Stimulated activated naive CD4-positive, alpha-beta T cell (primary cell): Measurements from ENCODE around the gene EDC4.
A peak's percentile ranks its signal among the peaks of the same experiment; 100 is the strongest.
"Not testable (repeated sequence)": the region's sequence is repeated elsewhere in the genome, so short reads cannot be mapped to it uniquely, and the experiment has no call there.

ENCODE experiments used
- DNase-seq, 6 experiments: peaks; one replicate each; lab custom pipeline; 2025; lab: John Stamatoyannopoulos, UW

Gene EDC4

DNA sequence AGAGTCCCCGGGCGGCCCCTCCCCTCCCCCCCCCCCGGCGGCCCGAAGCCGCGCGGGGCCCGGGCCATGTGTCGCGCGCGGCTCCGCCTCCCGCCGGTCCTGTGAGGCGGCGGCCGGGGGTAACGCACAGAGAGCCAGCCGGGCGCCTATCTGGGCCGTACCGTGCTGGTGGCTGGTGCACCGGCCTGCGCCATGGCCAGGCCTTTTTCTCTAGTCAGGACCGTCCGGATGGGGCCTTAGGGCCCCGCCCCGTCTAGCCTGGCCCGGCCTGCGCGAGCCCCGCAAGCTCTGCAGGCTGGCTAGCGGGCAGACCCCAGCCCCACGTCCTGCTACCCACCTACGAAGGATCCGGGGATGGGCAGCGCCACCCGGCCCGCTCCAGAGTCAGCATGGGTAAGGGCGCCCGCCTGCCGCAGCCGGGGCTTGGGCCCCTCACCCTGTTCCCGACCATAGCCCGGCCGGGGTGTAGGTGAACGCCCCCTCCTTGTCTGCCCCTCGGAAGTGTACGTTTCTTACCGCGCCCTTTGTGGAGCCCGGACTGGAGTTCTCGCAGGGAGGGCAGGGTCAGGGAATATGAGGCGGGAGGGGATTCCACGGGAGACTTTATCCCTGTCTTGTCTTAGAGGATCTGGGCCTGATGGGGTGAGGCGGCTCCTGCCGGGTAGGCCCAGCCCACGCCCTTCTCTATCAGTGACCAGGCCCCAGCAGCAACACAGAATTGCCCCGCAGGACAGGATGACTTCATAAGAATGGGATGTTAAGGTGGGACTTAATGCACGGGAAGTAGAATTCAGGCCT lies 25.6 kb upstream of the EDC4 start, which contains the start of gene CENPT:
TSS of gene CENPT (minus strand) at position 630 of the 798 bp plus-strand sequence. CDS start 13,834 bp downstream, outside the sequence.
- peak in 1 of 6 experiments; percentile 78 for DNase-seq

DNA sequence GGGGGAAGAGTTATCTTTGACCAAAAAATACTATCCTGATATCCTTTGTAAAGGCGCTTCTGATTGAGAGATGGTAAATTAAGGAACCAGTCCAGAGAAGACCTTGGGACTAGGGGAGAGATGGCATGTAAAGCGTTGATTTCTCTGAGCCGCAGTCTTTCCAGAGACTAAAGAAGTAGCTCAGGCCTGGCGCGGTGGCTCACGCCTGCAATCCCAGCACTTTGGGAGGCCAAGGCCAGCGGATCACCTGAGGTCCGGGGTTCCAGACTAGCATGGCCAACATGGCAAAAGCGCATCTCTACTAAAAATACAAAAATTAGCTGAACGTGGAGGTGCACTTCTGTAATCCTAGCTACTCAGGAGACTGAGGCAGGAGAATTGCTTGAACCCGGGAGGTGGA lies 24.7 kb upstream of the EDC4 start:
- DNase-seq, result no peak

DNA sequence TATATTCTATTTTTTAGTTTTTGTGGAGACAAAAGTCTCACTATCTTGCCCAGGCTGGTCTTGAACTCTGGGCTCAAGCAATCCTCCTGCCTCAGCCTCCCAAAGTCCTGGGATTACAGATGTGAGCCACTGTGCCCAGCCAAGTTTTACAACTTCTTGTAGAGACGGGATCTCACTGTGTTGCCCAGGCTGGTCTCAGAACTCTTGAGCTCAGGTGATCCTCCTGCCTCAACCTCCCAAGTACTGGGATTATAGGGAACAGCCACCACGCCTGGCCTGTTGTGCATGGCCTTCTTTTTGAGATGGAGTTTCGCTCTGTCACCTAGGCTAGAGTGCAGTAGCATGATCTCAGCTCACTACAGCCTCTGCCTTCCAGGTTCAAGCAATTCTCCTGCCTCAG lies 19.2 kb upstream of the EDC4 start:
- no peak for DNase-seq

DNA sequence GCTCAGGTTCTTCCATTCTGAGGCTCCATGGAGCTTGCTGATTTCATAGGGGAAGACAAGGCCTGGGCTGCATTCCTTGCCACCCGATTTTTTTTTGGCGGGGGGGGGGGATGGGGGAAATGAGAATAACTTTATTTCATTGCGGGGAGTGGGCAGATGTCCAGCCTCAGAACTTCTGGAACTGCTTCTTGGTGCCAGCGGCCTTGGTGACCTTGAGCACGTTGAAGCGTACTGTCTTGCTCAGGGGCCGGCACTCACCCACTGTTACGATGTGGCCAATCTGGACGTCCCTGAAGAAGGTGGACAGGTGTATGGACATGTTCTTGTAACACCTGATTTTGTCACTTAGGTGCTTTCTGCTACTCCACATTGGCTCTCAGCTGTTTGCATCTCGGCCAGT lies 17.1 kb upstream of the EDC4 start:
- no peak for DNase-seq

DNA sequence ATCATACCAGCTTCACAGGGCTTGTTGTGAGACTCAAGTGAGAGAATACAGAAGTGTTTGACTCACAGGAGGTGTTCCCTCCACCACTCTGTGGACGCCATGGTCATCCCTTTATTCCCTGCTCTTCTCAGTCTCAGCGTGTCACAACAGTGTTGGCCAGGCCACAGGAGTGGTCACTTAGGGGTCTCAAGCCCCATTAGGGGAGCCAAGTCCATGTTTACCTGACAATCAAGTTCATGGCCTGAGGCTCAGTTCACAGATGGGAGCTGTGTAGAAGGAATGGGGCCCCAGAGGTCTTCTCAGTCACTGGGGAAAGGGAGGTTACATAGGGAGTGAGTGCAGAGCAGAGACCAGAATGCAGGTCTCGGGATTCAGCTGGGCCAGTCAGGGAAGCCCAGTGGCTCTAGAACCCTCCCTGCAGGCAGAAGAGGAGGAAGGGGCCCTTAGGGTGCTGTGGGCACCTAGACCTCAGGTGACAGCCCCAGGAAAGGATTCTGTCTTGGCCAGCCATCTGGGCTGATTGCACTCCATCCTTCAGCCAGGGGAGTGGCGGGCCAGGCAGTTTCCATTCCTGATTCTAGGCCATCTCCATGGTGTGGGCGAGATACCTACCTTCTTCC lies 15.8 kb upstream of the EDC4 start:
- DNase-seq, result no peak

DNA sequence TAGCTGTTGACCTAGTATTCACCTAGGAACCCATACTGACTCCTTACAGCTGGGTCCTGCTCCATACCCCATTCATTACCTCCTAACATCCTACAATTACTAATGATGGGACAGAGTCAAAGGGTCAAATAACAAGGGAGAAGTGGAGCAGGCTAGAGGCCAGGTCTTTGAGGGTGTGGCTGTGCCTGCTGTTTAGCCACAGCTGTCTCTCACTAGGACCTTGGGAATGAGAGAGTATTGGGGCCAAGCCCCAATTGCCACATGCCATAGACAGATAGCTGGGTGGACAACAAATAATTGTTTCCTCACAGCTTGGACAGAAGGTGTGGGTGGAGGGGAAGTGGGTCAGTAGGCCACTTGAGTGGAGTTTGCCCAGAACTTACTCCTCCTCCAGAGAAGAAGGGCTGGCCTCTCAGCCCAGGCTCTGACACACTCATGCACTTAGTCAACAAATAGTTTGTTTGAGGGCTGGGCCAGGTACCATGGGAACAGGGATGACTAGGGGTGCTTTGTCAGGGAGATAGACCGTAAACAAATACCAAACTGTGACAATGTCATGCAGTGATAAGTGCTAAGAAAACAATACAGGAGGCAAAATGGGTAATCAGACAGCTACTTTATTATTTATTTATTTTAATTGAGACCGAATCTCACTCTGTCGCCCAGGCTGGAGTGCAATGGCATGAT lies 15.2 kb upstream of the EDC4 start:
- DNase-seq, result no peak

DNA sequence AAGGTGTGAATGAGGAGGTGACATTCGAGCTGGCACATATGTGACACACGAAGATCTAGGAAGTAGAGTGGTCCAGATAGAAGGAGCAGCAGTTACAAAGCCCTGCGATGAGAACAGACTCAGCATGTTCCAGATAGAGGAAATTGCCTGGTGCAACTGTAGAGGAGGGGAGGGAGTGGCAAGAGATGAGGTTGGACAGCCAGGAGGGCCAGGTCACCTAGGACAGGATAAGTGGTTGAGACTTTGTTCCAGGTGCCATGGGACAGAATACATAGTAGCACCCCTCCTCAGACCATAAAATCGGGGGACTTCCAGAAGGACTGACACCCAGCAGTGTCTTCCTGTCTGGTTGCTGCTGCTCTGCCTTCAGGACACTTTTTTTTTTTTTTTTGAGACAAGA lies 14.4 kb upstream of the EDC4 start:
- DNase-seq, result no peak

DNA sequence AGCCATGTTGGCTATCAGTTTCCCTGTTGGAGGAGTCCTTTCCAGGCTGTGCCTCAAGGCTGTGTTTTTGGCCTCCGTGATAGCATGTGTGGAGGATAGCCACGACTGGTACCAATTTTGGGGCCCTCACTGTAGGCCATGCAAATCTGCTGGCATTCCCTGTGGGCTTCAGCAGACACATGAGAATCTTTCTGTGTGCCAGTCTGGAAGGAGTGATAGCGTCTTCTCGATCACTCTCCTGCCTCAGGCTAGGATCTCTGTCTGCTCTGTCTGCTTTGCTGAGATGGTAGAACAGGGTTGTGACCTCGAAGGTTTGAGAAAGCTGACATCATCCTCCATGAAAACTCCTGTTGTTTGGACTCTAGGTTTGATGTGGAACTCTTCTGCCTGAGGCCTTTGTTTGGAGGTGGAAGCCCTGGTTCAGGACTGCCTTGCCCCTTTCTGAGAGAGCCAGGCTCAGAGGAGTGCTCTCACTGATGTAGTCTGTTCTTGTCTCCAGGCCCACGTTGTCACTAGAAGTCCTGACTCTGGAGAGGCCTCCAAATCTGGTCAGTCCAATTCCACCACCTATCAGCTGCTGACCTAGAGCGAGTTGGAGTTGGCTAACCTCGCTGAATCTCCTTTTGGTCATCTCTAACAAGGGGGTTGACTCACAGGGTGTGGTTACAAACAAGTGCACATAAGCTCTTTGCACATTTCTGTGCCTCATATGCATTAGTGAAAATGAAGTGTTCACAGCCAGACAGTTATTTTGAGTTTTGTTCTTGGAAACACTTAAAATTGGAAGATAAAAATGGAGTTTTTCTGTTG lies 12.1 kb upstream of the EDC4 start:
- no peak for DNase-seq

DNA sequence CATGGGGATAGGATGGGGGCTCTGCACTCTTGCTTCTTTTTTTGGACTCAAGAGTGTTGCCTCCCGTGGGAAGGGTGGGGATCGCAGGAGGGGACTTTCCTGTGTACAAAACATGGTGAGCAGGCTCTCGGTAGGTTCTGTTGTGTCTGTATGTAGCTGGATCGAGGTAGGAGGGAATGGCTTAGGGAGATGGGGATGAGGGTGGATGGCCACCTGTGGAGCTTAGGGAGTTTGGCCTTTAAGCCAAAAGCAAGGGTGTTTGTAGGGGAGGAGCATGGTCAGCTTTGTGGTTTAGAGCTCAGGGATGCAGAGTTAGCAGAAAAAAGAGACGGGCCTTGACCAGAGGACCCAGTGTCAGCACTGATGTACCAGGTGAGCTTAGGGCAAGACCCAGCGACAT lies 11.0 kb upstream of the EDC4 start:
- DNase-seq, result no peak

DNA sequence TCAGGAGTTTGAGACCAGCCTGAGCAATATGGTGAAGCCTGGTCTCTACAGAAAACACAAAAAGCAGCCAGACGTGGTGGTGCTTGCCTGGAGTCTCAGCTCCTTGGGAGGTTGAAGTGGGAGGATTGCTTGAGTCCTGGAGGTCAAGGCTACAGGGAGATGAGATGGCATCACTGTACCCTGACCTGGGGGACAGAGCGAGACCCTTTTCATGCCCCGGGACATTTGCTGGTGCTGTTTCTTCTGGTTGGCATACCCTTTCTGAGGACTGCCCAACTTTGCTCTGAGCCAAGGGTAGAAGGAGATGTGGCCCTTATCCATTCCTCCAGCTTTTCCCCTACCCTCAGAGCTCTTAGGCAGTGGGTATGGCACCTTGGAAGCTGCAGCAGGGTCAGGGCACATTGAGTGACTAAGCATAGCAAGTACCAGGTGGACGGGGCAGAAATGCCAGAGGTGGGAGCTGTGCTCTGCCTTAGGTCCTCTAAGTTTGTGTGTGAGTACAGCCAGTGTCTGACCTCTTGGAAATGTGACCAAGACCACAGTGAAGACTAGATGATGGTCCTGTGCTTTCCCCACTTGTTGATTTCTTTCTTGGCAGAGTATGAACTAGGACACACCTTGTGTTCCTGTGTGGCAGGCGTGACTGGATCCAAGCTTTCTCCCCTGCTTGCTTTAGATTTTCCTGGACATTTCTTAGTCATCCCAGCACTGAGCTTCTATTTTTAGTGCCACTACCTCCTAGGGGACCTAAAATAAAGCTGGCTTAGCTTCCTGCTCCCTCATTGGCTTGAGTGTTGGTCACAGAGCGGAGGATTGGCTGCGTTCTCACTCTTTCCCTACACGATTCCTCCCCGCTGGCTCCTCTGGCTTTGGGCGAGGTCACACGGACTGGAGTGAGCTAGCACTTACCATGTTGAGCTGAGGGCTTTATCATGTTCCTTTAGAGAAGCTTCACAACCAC lies 9.9 kb upstream of the EDC4 start:
- no peak for DNase-seq

DNA sequence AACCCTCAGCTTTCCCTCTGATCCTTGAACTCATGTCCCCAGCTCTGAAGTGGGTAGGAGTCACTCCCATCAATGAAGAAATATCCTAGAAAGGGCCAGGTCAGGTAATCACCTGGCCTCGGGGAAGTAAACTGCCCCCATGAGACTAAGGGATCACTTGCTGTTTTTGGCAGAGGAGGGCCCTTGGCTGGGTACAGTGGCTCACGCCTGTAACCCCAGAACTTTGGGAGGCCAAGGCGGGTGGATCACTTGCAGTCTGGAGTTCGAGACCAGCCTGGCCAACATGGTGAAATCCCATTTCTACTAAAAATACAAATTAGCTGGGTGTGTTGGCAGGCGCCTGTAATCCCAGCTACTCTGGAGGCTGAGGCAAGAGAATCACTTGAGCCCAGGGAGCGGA lies 8.8 kb upstream of the EDC4 start:
- not testable (repeated sequence) for DNase-seq

DNA sequence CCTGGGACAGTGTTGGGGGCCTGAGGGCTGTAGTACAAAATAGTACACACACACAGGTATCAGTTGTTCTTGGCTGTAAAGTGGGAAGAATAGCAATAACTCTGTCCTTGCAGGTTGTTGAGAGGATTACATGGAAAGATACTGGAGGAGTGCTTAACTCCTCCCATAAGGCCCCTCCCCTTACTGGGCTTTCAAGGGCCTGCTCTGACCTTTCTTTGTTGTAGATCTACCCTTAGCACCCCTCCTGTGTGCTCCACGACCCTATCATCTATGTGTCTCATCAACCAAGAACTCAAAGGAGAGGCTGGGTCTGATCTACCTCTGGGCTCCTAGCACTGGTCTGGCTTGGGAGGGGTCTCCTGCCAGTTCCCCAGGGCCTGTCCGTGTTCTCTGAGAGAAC lies 8.3 kb upstream of the EDC4 start:
- no peak for DNase-seq

DNA sequence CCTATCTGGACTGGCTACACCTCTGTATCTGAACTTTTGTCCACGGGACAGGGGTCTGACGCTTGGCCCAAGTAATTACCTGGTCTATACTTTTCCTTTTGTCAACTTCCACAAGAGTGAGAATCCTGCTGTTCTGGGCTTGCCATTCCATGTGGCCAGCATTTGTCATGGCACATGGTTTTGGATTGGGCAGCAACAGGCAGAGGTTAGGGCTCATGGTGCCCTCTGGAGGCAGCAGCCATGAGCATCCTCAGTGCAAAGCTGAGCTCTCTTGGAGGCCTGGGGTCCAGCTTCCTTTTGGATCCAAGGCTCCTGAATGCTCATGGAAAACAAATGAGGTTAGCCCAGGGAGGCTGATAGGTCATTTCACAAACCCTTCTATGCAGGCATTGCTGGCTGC lies 7.5 kb upstream of the EDC4 start:
- DNase-seq, result peak in 2 of 6 experiments; percentile 8 to 12

DNA sequence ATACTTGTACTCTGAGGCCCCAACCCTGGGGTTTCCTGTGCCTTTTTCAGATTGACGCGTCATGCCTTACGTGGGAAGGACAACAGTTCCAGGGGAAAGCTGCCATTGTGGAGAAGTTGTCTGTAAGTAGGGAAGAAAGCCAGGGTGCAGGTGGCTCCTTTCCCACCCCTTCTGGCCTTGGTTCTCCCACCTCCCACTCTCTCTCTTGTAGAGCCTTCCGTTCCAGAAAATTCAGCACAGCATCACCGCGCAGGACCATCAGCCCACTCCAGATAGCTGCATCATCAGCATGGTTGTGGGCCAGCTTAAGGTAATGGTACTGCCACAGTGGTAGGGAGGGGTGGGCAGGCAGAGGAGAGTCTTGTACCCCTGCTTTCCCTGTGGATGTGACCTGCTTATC lies 4.6 kb upstream of the EDC4 start:
- no peak for DNase-seq

DNA sequence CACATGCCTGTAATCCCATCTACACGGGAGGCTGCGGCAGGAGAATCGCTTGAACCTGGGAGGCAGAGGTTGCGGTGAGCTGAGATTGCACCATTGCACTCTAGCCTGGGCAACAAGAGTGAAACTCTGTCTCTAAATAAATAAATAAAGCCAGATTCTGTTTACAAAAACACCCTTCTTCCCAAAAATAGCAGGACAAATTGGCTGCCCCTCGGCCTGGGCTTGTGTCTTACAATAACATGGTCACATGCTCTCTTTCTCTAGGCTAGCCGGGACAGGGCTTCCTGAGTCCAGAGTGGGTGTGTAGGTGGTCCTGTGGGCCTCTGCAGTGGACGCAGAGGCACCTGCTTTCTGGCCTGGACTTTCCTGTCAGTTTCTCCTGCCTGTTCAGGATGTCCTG lies 3.2 kb upstream of the EDC4 start:
- no peak for DNase-seq

DNA sequence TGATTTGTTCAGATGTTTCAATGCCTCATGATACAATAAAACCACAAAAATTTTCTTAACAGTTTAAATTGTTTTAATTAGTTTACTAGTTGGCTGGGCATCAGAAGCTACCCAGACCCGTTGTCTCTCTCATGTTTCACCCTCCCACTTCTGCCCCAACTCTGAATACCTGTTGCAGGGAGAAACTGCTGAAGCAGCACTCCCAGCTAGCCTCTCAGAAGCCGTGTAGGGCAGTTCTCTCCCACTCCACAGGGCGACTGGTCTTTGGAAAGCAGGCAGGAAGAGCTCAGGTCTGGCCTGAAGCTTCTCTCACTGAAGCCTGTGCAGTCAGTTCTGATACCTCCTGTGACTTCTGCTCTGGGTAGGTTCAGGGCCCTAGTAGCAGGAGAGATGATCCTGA lies 1.6 kb upstream of the EDC4 start:
- no peak for DNase-seq

DNA sequence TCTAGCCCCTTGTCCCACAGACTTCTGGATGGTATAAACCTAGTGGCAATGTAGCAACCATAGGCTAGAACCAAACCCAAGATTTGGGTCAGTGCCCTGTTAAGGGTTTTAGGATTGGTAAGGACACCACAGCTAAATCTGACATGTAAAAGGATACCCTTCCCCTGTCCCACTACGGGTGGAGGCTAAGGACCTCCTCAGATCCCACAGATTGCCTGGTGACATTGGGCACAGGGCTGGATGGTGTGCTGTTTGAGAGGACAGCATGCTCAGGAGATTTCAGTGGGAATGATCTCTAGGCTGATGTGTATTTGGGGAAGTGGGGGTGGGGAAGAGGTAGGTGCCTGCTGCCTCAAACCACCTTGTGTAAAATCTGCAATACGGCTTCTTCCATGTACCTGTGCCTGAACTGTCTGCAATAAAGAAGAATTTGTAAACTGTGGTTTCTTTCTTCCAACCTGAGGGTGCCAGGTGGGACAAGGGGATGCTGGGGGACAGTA lies 671 bp upstream of the EDC4 start:
- DNase-seq, result no peak

DNA sequence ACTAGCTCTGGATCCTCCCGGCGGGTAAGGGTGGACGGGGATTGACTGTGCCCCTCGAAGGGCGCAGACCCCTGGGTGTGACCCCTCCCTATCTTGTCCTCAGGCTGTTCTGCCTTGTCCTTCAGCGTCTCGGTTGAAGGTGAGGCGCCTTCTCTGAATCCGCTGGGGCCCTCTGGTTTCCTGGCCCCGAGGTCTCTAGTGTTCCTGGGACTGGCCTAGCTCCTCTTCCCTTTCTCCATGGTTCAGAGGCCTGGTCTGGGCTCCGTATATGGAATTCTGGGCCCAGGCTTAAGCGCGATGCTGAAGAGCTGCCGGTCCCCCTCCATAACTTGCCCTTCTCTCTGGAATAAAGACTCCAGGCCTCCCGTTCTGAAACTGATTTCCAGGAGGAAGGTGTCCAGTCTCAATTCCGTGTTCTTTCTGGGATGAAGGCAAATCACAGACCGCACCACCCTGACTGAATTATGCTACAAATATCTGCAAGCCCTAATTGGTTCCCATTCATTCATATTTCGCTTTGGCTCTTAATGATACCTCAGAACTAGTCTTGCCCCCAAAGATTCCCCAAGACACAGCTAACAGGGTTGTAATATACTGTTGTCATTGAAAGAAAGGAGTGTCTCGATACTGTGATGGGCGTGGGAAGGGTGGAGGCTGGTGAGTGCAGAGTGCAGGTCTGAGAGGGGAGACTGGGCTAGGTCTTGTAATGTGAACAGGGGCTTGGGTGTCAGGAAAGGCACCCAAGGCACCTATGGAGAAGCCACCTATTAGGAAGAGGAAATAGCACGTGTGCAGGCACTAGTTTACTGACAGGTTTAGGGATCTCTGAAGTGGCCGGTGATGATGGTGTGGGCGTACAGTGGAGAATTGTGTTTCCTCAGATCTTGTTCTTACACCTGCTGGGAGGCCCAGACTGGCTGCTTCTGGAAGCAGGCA lies 851 bp downstream of the EDC4 start:
- DNase-seq, result no peak

DNA sequence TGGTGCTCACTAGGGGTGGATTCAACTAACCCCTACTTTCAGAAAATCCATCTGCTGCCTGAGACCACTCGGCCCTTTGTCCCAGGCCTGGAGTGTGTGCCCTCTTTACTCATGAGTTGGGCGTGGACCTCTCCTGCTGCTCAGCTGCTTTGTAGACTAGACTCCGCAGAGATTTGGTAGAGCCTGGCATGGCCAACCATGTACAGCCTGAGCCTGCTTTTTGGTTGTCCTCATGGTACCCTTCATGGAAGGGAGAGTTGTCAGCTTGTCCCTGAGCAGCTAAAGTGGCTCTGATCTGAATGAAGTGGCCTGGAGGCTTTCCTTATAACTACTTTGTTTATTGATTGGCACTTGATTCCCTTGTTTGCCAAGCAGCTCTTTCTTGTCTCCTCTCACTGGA lies 1.5 kb downstream of the EDC4 start:
- DNase-seq, result no peak

DNA sequence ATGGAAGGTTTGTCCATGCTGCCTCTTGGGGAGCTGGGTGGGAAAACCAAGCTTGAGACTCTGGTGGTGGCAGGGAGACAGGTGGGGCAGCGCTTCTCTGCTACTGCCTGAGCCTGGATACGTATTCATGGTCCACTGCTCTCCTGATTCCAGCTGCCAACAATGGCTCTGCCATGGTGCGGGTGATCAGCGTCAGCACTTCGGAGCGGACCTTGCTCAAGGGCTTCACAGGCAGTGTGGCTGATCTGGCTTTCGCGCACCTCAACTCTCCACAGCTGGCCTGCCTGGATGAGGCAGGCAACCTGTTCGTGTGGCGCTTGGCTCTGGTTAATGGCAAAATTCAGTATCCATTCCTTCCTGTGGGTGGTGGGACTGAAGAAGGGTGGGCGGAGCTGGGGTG lies 4.2 kb downstream of the EDC4 start:
- DNase-seq, result no peak
